Liver (tissue), 9 donors: ENCODE measurements around the gene VAC14. TPM values are rescaled to one million over a fixed set of nuclear protein-coding genes. Genes with fewer than 3 reads are reported as not detected.

ENCODE experiments used
- DNase-seq: peaks from one replicate; pipeline ENCODE4 v3.0.0-alpha.2; 2017; ENCODE audit warnings: low spot score
- H3K27ac ChIP-seq, 2 donors: one replicate each; pipeline ENCODE4 v1.7.0; 2013; ENCODE audit warnings: inconsistent platforms in 2 of 2, low read length in 2 of 2, control low read depth in 1 of 2, low read depth in 1 of 2, mild to moderate bottlenecking in 1 of 2
- H3K27me3 ChIP-seq, 4 donors: one replicate each; pipeline versions ENCODE4 v1.6.1 to v1.7.0; 2013; ENCODE audit warnings: low read length in 3 of 4, inconsistent platforms in 1 of 4, mild to moderate bottlenecking in 1 of 4, moderate library complexity in 1 of 4; ENCODE audit not compliant: control insufficient read depth in 4 of 4, insufficient read depth in 4 of 4
- H3K36me3 ChIP-seq, 4 donors: one replicate each; pipeline versions ENCODE4 v1.6.1 to v1.7.0; 2013; ENCODE audit warnings: low read length in 3 of 4, mild to moderate bottlenecking in 3 of 4, low read depth in 1 of 4, moderate library complexity in 1 of 4; ENCODE audit not compliant: control insufficient read depth in 4 of 4, insufficient read depth in 3 of 4
- H3K4me1 ChIP-seq, 4 donors: one replicate each; pipeline versions ENCODE4 v1.6.1 to v1.7.0; 2013; ENCODE audit warnings: low read length in 3 of 4, mild to moderate bottlenecking in 3 of 4, moderate library complexity in 1 of 4; ENCODE audit not compliant: control insufficient read depth in 4 of 4, insufficient read depth in 4 of 4
- H3K4me3 ChIP-seq, 3 donors: one replicate each; pipeline versions ENCODE4 v1.6.1 to v1.7.0; 2013; ENCODE audit warnings: low read length in 3 of 3, control low read depth in 1 of 3, low read depth in 1 of 3, mild to moderate bottlenecking in 1 of 3
- H3K9ac ChIP-seq, 2 donors: one replicate each; pipeline ENCODE4 v1.7.0; 2013; ENCODE audit warnings: low read length in 2 of 2, mild to moderate bottlenecking in 2 of 2, moderate library complexity in 2 of 2, control low read depth in 1 of 2, low read depth in 1 of 2
- H3K9me3 ChIP-seq, 4 donors: one replicate each; pipeline versions ENCODE4 v1.6.1 to v1.7.0; 2013; ENCODE audit warnings: low read length in 3 of 4; ENCODE audit not compliant: control insufficient read depth in 4 of 4
- ATF3 ChIP-seq: IDR thresholded peaks from 2 replicates; pipeline ENCODE4 v1.6.1; 2016; ENCODE audit warnings: antibody characterized with exemption
- EGR1 ChIP-seq, 2 donors: IDR thresholded peaks; 2 replicates each; pipeline ENCODE4 v1.6.1; 2016 to 2018; ENCODE audit warnings: antibody characterized with exemption in 2 of 2, low read depth in 2 of 2
- FOXA1 ChIP-seq: IDR thresholded peaks from 2 replicates; pipeline ENCODE4 v1.6.1; 2016; ENCODE audit warnings: antibody characterized with exemption
- FOXA2 ChIP-seq: IDR thresholded peaks from 2 replicates; pipeline ENCODE4 v1.6.1; 2016; ENCODE audit warnings: antibody characterized with exemption
- GABPA ChIP-seq, 2 donors: IDR thresholded peaks in 1 of 2; conservative IDR thresholded peaks in 1 of 2; 2 replicates each; pipeline ENCODE4 v1.6.1; 2016; ENCODE audit warnings: antibody characterized with exemption in 2 of 2, mild to moderate bottlenecking in 1 of 2, moderate library complexity in 1 of 2
- HNF4A ChIP-seq, 2 donors: conservative IDR thresholded peaks; 2 replicates each; pipeline ENCODE4 v1.6.1; 2016; ENCODE audit warnings: antibody characterized with exemption in 2 of 2, mild to moderate bottlenecking in 2 of 2
- HNF4G ChIP-seq: IDR thresholded peaks from 2 replicates; pipeline ENCODE4 v1.6.1; 2016; ENCODE audit warnings: antibody characterized with exemption
- JUND ChIP-seq, 2 donors: IDR thresholded peaks; 2 replicates each; pipeline ENCODE4 v1.6.1; 2016; ENCODE audit warnings: antibody characterized with exemption in 2 of 2
- NR2F2 ChIP-seq: IDR thresholded peaks from 2 replicates; pipeline ENCODE4 v1.6.1; 2016; ENCODE audit warnings: antibody characterized with exemption
- RXRA ChIP-seq, 2 donors: IDR thresholded peaks; 2 replicates each; pipeline ENCODE4 v1.6.1; 2017 to 2018; ENCODE audit warnings: antibody characterized with exemption in 2 of 2, mild to moderate bottlenecking in 1 of 2
- SP1 ChIP-seq: IDR thresholded peaks from 2 replicates; pipeline ENCODE4 v1.6.1; 2018; ENCODE audit warnings: antibody characterized with exemption, mild to moderate bottlenecking
- TAF1 ChIP-seq: conservative IDR thresholded peaks from 2 replicates; pipeline ENCODE4 v1.6.1; 2016; ENCODE audit warnings: antibody characterized with exemption, mild to moderate bottlenecking
- YY1 ChIP-seq: IDR thresholded peaks from 2 replicates; pipeline ENCODE4 v1.6.1; 2016; ENCODE audit warnings: antibody characterized with exemption, mild to moderate bottlenecking
- WGBS: extraction: QIAGEN DNeasy Blood & Tissue Kit; methylation state at CpG from one replicate; pipeline ENCODE4 v1.1.7; 2013; 5-methylcytosine and 5-hydroxymethylcytosine counted together
- polyA plus RNA-seq, 2 donors: library from polyadenylated mRNA; stranded (reverse) in 1 of 2; unstranded in 1 of 2; fragments of 200-250 nt in 1 of 2; fragments of >200 nt in 1 of 2; fragmentation: Nextera tagmentation in 1 of 2; extraction: Ambion mirVana in 1 of 2; gene quantifications; one replicate each; pipeline versions ENCODE4 v1.2.1 to v1.2.3, GENCODE V29; 2013 to 2015
- total RNA-seq, 2 donors: library from RNA; depleted of rRNA; stranded (reverse); fragments of >200 nt; gene quantifications; one replicate each; pipeline ENCODE4 v1.2.3, GENCODE V29; 2014
- TF ChIP-seq, protein P1 (sequence below): IDR thresholded peaks from 2 replicates; pipeline ENCODE4 v1.6.1; 2016; ENCODE audit warnings: antibody characterized with exemption
- TF ChIP-seq, protein P2 (sequence below): IDR thresholded peaks from 2 replicates; pipeline ENCODE4 v1.6.1; 2016; ENCODE audit warnings: antibody characterized with exemption, mild to moderate bottlenecking
- TF ChIP-seq, protein P3 (sequence below): fragments of 150-350 bp; IDR thresholded peaks from 2 replicates; pipeline ENCODE4 v1.5.1; 2017; ENCODE audit warnings: improper control_type of control experiment, low read depth, low read length; ENCODE audit not compliant: missing input control
- TF ChIP-seq, protein P4 (sequence below): IDR thresholded peaks from 2 replicates; pipeline ENCODE4 v1.6.1; 2016; ENCODE audit warnings: antibody characterized with exemption
- donor health status: healthy.
- donor health status: healthy.
- donor health status: healthy.
- donor health status: healthy.
- donor health status: healthy.

The VAC14 gene
- total and polyA plus RNA-seq, 4 donors: 16.7 to 29.8 (median 20.5) TPM

DNA sequence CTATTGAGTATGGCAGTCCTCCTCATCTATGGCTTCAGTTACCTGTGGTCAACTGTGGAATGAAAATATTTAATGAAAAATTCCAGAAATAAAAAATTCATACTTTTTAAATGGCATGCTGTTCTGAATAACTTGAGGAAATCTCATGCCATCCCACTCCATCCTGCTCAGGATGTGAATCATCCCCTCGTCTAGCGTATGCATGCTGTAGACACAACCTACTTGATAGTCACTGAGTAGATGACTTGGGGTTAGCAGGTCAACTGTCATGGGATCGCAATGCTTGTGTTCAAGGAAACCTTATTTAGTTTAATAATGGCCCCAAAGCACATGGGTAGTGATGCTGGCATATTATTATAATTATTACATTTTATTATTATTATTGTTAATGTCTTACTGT is 4.8 kb upstream of the VAC14 start:
- Histone ChIP-seq H3K9me3 (peaks cover 0 to 7% (median 2%) of the 10 kb centered on the region in 4 donors), H3K4me3 (no peak overlapping the region), H3K36me3 (peaks cover 0 to 1% (median 0%) of the 10 kb centered on the region in 4 donors), H3K27me3 (no peaks in the 10 kb centered on the region), H3K4me1 (peaks cover 0 to 3% (median 0%) of the 10 kb centered on the region in 4 donors), H3K27ac (no peak overlapping the region), H3K9ac (no peak overlapping the region)
- WGBS: 72% methylated on average over 3 of the region's 3 CpGs
- TF ChIP-seq YY1 (no peak), EGR1 (IDR thresholded peaks at IDR 0.05; ENCODE audit: low read depth in 2 of 2) (no peak), NR2F2 (no peak), GABPA (IDR thresholded peaks at IDR 0.05 in 1 of 2, conservative IDR thresholded peaks at IDR 0.05 in 1 of 2) (no peak), FOXA2 (no peak), ATF3 (no peak), FOXA1 (no peak), JUND (IDR thresholded peaks at IDR 0.05) (no peak), HNF4G (no peak), RXRA (IDR thresholded peaks at IDR 0.05) (no peak), HNF4A (conservative IDR thresholded peaks at IDR 0.05) (no peak), SP1 (no peak), TAF1 (no peak)
- TF ChIP-seq, protein P1, sequence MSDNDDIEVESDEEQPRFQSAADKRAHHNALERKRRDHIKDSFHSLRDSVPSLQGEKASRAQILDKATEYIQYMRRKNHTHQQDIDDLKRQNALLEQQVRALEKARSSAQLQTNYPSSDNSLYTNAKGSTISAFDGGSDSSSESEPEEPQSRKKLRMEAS: no peak
- TF ChIP-seq, protein P2, sequence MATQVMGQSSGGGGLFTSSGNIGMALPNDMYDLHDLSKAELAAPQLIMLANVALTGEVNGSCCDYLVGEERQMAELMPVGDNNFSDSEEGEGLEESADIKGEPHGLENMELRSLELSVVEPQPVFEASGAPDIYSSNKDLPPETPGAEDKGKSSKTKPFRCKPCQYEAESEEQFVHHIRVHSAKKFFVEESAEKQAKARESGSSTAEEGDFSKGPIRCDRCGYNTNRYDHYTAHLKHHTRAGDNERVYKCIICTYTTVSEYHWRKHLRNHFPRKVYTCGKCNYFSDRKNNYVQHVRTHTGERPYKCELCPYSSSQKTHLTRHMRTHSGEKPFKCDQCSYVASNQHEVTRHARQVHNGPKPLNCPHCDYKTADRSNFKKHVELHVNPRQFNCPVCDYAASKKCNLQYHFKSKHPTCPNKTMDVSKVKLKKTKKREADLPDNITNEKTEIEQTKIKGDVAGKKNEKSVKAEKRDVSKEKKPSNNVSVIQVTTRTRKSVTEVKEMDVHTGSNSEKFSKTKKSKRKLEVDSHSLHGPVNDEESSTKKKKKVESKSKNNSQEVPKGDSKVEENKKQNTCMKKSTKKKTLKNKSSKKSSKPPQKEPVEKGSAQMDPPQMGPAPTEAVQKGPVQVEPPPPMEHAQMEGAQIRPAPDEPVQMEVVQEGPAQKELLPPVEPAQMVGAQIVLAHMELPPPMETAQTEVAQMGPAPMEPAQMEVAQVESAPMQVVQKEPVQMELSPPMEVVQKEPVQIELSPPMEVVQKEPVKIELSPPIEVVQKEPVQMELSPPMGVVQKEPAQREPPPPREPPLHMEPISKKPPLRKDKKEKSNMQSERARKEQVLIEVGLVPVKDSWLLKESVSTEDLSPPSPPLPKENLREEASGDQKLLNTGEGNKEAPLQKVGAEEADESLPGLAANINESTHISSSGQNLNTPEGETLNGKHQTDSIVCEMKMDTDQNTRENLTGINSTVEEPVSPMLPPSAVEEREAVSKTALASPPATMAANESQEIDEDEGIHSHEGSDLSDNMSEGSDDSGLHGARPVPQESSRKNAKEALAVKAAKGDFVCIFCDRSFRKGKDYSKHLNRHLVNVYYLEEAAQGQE: no peak
- TF ChIP-seq, protein P3, sequence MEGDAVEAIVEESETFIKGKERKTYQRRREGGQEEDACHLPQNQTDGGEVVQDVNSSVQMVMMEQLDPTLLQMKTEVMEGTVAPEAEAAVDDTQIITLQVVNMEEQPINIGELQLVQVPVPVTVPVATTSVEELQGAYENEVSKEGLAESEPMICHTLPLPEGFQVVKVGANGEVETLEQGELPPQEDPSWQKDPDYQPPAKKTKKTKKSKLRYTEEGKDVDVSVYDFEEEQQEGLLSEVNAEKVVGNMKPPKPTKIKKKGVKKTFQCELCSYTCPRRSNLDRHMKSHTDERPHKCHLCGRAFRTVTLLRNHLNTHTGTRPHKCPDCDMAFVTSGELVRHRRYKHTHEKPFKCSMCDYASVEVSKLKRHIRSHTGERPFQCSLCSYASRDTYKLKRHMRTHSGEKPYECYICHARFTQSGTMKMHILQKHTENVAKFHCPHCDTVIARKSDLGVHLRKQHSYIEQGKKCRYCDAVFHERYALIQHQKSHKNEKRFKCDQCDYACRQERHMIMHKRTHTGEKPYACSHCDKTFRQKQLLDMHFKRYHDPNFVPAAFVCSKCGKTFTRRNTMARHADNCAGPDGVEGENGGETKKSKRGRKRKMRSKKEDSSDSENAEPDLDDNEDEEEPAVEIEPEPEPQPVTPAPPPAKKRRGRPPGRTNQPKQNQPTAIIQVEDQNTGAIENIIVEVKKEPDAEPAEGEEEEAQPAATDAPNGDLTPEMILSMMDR: no peak
- TF ChIP-seq, protein P4, sequence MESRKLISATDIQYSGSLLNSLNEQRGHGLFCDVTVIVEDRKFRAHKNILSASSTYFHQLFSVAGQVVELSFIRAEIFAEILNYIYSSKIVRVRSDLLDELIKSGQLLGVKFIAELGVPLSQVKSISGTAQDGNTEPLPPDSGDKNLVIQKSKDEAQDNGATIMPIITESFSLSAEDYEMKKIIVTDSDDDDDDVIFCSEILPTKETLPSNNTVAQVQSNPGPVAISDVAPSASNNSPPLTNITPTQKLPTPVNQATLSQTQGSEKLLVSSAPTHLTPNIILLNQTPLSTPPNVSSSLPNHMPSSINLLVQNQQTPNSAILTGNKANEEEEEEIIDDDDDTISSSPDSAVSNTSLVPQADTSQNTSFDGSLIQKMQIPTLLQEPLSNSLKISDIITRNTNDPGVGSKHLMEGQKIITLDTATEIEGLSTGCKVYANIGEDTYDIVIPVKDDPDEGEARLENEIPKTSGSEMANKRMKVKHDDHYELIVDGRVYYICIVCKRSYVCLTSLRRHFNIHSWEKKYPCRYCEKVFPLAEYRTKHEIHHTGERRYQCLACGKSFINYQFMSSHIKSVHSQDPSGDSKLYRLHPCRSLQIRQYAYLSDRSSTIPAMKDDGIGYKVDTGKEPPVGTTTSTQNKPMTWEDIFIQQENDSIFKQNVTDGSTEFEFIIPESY: no peak
- no peak for DNase-seq

GRCh38 chr16:70805380-70805779 is 4.4 kb upstream of the VAC14 start:
- no peak overlapping the region for H3K27ac ChIP-seq
- no peak overlapping the region for H3K9ac ChIP-seq
- peaks cover 0 to 7% (median 2%) of the 10 kb centered on the region in 4 donors for H3K9me3 ChIP-seq
- H3K27me3 ChIP-seq: no peaks in the 10 kb centered on the region
- no peak for DNase-seq
- H3K36me3 ChIP-seq: peaks cover 0 to 1% (median 0%) of the 10 kb centered on the region in 4 donors
- whole genome bisulfite sequencing: 63% methylated on average over 6 of the region's 6 CpGs
- H3K4me3 ChIP-seq: no peak overlapping the region
- H3K4me1 ChIP-seq: peaks cover 0 to 5% (median 2%) of the 10 kb centered on the region in 4 donors
- TF ChIP-seq NR2F2: no peak
- TF ChIP-seq, protein P3: no peak
- TF ChIP-seq, protein P1: no peak
- no peak for TF ChIP-seq HNF4A (conservative IDR thresholded peaks at IDR 0.05)
- TF ChIP-seq YY1: no peak
- TF ChIP-seq EGR1 (IDR thresholded peaks at IDR 0.05; ENCODE audit: low read depth in 2 of 2): no peak
- no peak for TF ChIP-seq ATF3
- no peak for TF ChIP-seq FOXA1
